Measurements from ENCODE around the gene UGT1A4.
"Not testable (repeated sequence)": the region's sequence is repeated elsewhere in the genome, so short reads cannot be mapped to it uniquely, and the experiment has no call there.

- TF ChIP-seq, protein P1, sequence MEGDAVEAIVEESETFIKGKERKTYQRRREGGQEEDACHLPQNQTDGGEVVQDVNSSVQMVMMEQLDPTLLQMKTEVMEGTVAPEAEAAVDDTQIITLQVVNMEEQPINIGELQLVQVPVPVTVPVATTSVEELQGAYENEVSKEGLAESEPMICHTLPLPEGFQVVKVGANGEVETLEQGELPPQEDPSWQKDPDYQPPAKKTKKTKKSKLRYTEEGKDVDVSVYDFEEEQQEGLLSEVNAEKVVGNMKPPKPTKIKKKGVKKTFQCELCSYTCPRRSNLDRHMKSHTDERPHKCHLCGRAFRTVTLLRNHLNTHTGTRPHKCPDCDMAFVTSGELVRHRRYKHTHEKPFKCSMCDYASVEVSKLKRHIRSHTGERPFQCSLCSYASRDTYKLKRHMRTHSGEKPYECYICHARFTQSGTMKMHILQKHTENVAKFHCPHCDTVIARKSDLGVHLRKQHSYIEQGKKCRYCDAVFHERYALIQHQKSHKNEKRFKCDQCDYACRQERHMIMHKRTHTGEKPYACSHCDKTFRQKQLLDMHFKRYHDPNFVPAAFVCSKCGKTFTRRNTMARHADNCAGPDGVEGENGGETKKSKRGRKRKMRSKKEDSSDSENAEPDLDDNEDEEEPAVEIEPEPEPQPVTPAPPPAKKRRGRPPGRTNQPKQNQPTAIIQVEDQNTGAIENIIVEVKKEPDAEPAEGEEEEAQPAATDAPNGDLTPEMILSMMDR (IDR thresholded peaks at IDR 0.05): not testable (repeated sequence)
- not testable (repeated sequence) for TF ChIP-seq EP300, POLR2A (IDR thresholded peaks at IDR 0.05)
Measured at GRCh38 chr2:233750689-233751088, 32.2 kb downstream of the UGT1A4 start.

All from stomach (tissue), 4 donors.